Measurements from ENCODE around the gene FMN1. TPM values are rescaled to one million over a fixed set of nuclear protein-coding genes. Genes with fewer than 3 reads are reported as not detected.

The FMN1 gene
- total RNA-seq, 6 donors from 2014 or later, result 20.2 to 176 (median 53.8) TPM

DNA sequence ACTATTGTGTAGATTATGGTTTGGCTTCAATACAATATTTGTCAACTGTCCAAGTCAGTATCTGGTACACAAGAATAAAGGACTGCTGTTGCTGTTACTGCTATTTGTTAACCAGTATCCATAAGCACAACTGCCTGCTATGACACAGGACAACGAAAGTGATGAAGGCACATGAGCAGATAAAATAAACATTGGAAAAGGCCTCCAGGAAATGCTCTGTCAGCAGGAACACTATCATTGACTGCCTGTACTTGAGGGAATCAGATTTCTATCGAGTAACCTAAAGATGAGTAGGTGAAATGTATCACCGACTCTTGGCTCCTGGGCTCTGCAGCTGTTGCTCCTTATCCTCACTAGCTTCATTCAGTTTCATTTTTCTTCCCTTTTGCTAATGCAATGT, 56.5 kb downstream of the FMN1 start:
- no peaks in the 10 kb centered on the region for H3K36me3 ChIP-seq
- no peaks in the 10 kb centered on the region for H3K27me3 ChIP-seq
- no peak for ATAC-seq (ENCODE audit: low FRiP score in 2 of 2)
- H3K4me1 ChIP-seq, result peaks cover 0 to 27% (median 20%) of the 10 kb centered on the region in 4 donors
- no peak for DNase-seq
- TF ChIP-seq POLR2A (IDR thresholded peaks at IDR 0.05) (no peak), EP300 (IDR thresholded peaks at IDR 0.05) (no peak), POLR2AphosphoS5 (IDR thresholded peaks at IDR 0.05) (no peak), CTCF (IDR thresholded peaks at IDR 0.05) (no peak)
- WGBS, 2 donors, result 42 to 64% methylated on average over 3 of the region's 3 CpGs
- H3K4me3 ChIP-seq, result no peak overlapping the region
- no peak overlapping the region for H3K27ac ChIP-seq
- no peaks in the 10 kb centered on the region for H3K9me3 ChIP-seq

GRCh38 chr15:33137101-33137500, 57.4 kb downstream of the FMN1 start:
- H3K27ac ChIP-seq, result no peak overlapping the region
- H3K27me3 ChIP-seq, result no peaks in the 10 kb centered on the region
- peaks cover 0 to 27% (median 20%) of the 10 kb centered on the region in 4 donors for H3K4me1 ChIP-seq
- TF ChIP-seq CTCF (IDR thresholded peaks at IDR 0.05), result no peak
- TF ChIP-seq EP300 (IDR thresholded peaks at IDR 0.05), result no peak
- no peak for TF ChIP-seq POLR2AphosphoS5 (IDR thresholded peaks at IDR 0.05)
- TF ChIP-seq POLR2A (IDR thresholded peaks at IDR 0.05), result no peak
- peak in 1 of 2 donors; percentile 41 for ATAC-seq (ENCODE audit: low FRiP score in 2 of 2)
- H3K36me3 ChIP-seq, result no peaks in the 10 kb centered on the region
- peak in 1 of 2 donors; percentile 48 for DNase-seq
- H3K9me3 ChIP-seq, result no peaks in the 10 kb centered on the region
- no peak overlapping the region for H3K4me3 ChIP-seq

DNA sequence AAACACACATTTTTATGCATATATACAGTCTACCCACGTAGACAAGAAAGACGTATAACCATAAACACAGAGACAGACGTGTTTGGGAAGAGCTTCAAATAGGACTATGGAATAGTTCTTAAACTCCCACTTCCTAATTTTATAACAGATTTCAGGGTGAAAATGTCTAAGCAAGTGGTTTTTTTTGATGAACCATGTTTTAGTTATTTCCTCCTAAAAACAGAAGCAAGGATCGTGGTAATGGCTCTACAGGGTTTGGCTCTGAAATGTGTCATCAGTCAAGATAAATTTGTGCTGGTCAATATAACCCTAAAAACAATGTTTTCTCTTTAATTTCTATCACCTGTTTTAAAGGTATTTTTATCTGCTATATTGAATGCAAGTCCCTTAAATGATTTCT, 58.2 kb downstream of the FMN1 start:
- H3K4me1 ChIP-seq, result peaks cover 0 to 32% (median 21%) of the 10 kb centered on the region in 4 donors
- no peaks in the 10 kb centered on the region for H3K36me3 ChIP-seq
- no peaks in the 10 kb centered on the region for H3K27me3 ChIP-seq
- no peak overlapping the region for H3K27ac ChIP-seq
- H3K4me3 ChIP-seq, result no peak overlapping the region
- 24 to 41% methylated on average over 4 of the region's 4 CpGs for WGBS, 2 donors
- TF ChIP-seq POLR2AphosphoS5 (IDR thresholded peaks at IDR 0.05) (no peak), CTCF (IDR thresholded peaks at IDR 0.05) (no peak), EP300 (IDR thresholded peaks at IDR 0.05) (no peak), POLR2A (IDR thresholded peaks at IDR 0.05) (no peak)
- ATAC-seq (ENCODE audit: low FRiP score in 2 of 2) (peak in 1 of 2 donors; percentile 20), DNase-seq (no peak)
- no peaks in the 10 kb centered on the region for H3K9me3 ChIP-seq

DNA sequence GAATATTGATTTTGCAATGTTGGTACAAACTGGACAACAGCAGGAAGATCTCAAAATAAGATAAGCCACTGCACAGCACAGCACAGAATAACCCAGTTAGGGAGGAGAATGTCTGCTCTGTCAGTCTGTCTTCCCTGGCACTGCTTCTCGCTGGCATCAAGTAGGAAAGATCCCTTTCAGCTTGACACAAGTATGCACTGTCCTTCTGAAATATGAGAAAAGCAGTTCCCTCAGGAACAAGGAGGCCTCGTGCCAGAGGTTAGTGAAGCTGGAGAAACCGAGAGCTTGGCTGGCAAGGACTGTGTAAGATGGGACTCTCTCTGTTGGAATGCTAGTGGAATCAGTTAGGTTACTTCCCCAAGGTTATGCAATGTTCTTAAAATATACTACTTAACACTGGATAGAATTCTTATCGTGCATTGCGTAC, 59.1 kb downstream of the FMN1 start:
- DNase-seq, result no peak
- peak overlapping the region in 1 of 4 donors; percentile 26 for H3K27ac ChIP-seq
- TF ChIP-seq EP300 (IDR thresholded peaks at IDR 0.05) (no peak), POLR2AphosphoS5 (IDR thresholded peaks at IDR 0.05) (no peak), CTCF (IDR thresholded peaks at IDR 0.05) (no peak), POLR2A (IDR thresholded peaks at IDR 0.05) (no peak)

DNA sequence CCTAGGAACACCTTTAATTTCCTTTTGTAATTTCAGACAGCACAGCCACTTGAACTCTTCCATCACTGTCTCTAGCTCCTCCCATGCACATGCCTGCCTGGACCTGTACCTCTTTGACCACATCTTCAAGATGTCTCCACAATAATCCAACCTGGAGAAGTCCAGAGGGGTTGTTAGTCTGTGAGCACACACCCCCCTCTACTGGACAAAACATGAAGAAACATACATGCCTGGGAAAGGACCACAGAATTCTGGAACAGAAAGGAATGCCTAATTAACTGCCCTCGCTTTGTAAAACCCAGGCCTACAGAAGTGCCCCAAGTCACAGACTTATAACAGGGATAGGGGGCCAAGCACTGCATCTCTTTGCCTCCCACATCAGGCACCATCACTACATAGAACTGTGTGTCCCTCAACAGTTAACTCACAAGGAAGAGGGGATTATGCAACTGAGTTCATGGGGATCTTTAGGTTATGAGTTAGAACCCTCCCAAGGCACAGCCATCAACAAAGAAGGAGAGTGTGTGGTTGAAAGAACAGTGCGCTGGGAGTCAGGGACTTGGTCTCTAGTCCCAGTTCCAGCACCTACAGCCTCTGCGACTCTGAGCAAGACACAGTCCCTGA, 61.7 kb downstream of the FMN1 start:
- TF ChIP-seq EP300 (IDR thresholded peaks at IDR 0.05), result no peak
- no peak for TF ChIP-seq POLR2AphosphoS5 (IDR thresholded peaks at IDR 0.05)
- TF ChIP-seq CTCF (IDR thresholded peaks at IDR 0.05), result peak in 5 of 6 experiments; percentile 17 to 66 (median 62)
- TF ChIP-seq POLR2A (IDR thresholded peaks at IDR 0.05), result no peak
- no peaks in the 10 kb centered on the region for H3K36me3 ChIP-seq
- ATAC-seq (ENCODE audit: low FRiP score in 2 of 2) (peak; percentile 68 to 77), DNase-seq (no peak)
- WGBS, 2 donors, result 67 to 77% methylated on average over 3 of the region's 3 CpGs
- H3K4me1 ChIP-seq, result peaks cover 0 to 32% (median 17%) of the 10 kb centered on the region in 4 donors
- no peak overlapping the region for H3K4me3 ChIP-seq
- no peak overlapping the region for H3K27ac ChIP-seq
- H3K9me3 ChIP-seq, result no peaks in the 10 kb centered on the region
- no peaks in the 10 kb centered on the region for H3K27me3 ChIP-seq

More for the DNA sequence above, 59.1 kb downstream of the FMN1 start:
- WGBS, 2 donors, result 48 to 53% methylated on average over 5 of the region's 5 CpGs
- Histone ChIP-seq H3K9me3 (no peaks in the 10 kb centered on the region), H3K36me3 (no peaks in the 10 kb centered on the region), H3K4me3 (no peak overlapping the region), H3K4me1 (peaks cover 0 to 32% (median 21%) of the 10 kb centered on the region in 4 donors), H3K27me3 (no peaks in the 10 kb centered on the region)
- peak; percentile 63 to 72 for ATAC-seq (ENCODE audit: low FRiP score in 2 of 2)

Data from upper lobe of left lung (tissue), 6 donors.